ENCODE results near the gene RSRC1.

RSRC1 gene

GRCh38 chr3:158434412-158435038 is 324.6 kb downstream of the RSRC1 start:
- no peaks in the 10 kb centered on the region for H3K27me3 ChIP-seq (ENCODE audit: control insufficient read depth, insufficient read depth, low read length)
- no peak overlapping the region for H3K9ac ChIP-seq (ENCODE audit: low read depth, low read length)

GRCh38 chr3:158443632-158444031 is 333.7 kb downstream of the RSRC1 start:
- H3K9ac ChIP-seq (ENCODE audit: low read depth, low read length): no peak overlapping the region
- no peaks in the 10 kb centered on the region for H3K36me3 ChIP-seq (ENCODE audit: control insufficient read depth, insufficient read depth, low read length)
- H3K27me3 ChIP-seq (ENCODE audit: control insufficient read depth, insufficient read depth, low read length): no peaks in the 10 kb centered on the region
- H3K4me3 ChIP-seq (ENCODE audit: low read depth, low read length): no peak overlapping the region
- H3K9me3 ChIP-seq (ENCODE audit: control insufficient read depth, insufficient read depth, low read length): no peaks in the 10 kb centered on the region
- no peak overlapping the region for H3K27ac ChIP-seq (ENCODE audit: low read depth, low read length)
- no peaks in the 10 kb centered on the region for H3K4me1 ChIP-seq (ENCODE audit: control insufficient read depth, insufficient read depth, low read length)

More at GRCh38 chr3:158434412-158435038, 324.6 kb downstream of the RSRC1 start:
- Histone ChIP-seq H3K27ac (ENCODE audit: low read depth, low read length) (no peak overlapping the region), H3K36me3 (ENCODE audit: control insufficient read depth, insufficient read depth, low read length) (no peaks in the 10 kb centered on the region), H3K4me3 (ENCODE audit: low read depth, low read length) (no peak overlapping the region), H3K9me3 (ENCODE audit: control insufficient read depth, insufficient read depth, low read length) (no peaks in the 10 kb centered on the region), H3K4me1 (ENCODE audit: control insufficient read depth, insufficient read depth, low read length) (no peaks in the 10 kb centered on the region; the same call in 1 of the 2 replicates)

- no peaks in the 10 kb centered on the region for H3K27me3 ChIP-seq (ENCODE audit: control insufficient read depth, insufficient read depth, low read length)
- H3K9ac ChIP-seq (ENCODE audit: low read depth, low read length): no peak overlapping the region
- H3K4me1 ChIP-seq (ENCODE audit: control insufficient read depth, insufficient read depth, low read length): no peaks in the 10 kb centered on the region
- H3K9me3 ChIP-seq (ENCODE audit: control insufficient read depth, insufficient read depth, low read length): no peaks in the 10 kb centered on the region
- H3K4me3 ChIP-seq (ENCODE audit: low read depth, low read length): no peak overlapping the region
- H3K36me3 ChIP-seq (ENCODE audit: control insufficient read depth, insufficient read depth, low read length): no peaks in the 10 kb centered on the region
- no peak overlapping the region for H3K27ac ChIP-seq (ENCODE audit: low read depth, low read length)
These were observed 337.5 kb downstream of the RSRC1 start for GRCh38 chr3:158447408-158447807.

GRCh38 chr3:158451405-158452055 is 341.6 kb downstream of the RSRC1 start:
- Histone ChIP-seq H3K27me3 (ENCODE audit: control insufficient read depth, insufficient read depth, low read length) (no peaks in the 10 kb centered on the region), H3K4me3 (ENCODE audit: low read depth, low read length) (no peak overlapping the region), H3K36me3 (ENCODE audit: control insufficient read depth, insufficient read depth, low read length) (no peaks in the 10 kb centered on the region), H3K9me3 (ENCODE audit: control insufficient read depth, insufficient read depth, low read length) (no peaks in the 10 kb centered on the region), H3K9ac (ENCODE audit: low read depth, low read length) (no peak overlapping the region), H3K4me1 (ENCODE audit: control insufficient read depth, insufficient read depth, low read length) (no peaks in the 10 kb centered on the region), H3K27ac (ENCODE audit: low read depth, low read length) (no peak overlapping the region)

- Histone ChIP-seq H3K36me3 (ENCODE audit: control insufficient read depth, insufficient read depth, low read length) (no peaks in the 10 kb centered on the region), H3K9me3 (ENCODE audit: control insufficient read depth, insufficient read depth, low read length) (no peaks in the 10 kb centered on the region), H3K4me3 (ENCODE audit: low read depth, low read length) (no peak overlapping the region), H3K27ac (ENCODE audit: low read depth, low read length) (no peak overlapping the region), H3K4me1 (ENCODE audit: control insufficient read depth, insufficient read depth, low read length) (no peaks in the 10 kb centered on the region), H3K27me3 (ENCODE audit: control insufficient read depth, insufficient read depth, low read length) (no peaks in the 10 kb centered on the region), H3K9ac (ENCODE audit: low read depth, low read length) (no peak overlapping the region)
These were observed 342.4 kb downstream of the RSRC1 start for GRCh38 chr3:158452334-158452733.

GRCh38 chr3:158453004-158453403 is 343.1 kb downstream of the RSRC1 start:
- Histone ChIP-seq H3K36me3 (ENCODE audit: control insufficient read depth, insufficient read depth, low read length) (no peaks in the 10 kb centered on the region), H3K27me3 (ENCODE audit: control insufficient read depth, insufficient read depth, low read length) (no peaks in the 10 kb centered on the region), H3K9ac (ENCODE audit: low read depth, low read length) (no peak overlapping the region), H3K27ac (ENCODE audit: low read depth, low read length) (no peak overlapping the region), H3K4me3 (ENCODE audit: low read depth, low read length) (no peak overlapping the region), H3K4me1 (ENCODE audit: control insufficient read depth, insufficient read depth, low read length) (no peaks in the 10 kb centered on the region), H3K9me3 (ENCODE audit: control insufficient read depth, insufficient read depth, low read length) (no peaks in the 10 kb centered on the region)

GRCh38 chr3:158453865-158454264 is 344.0 kb downstream of the RSRC1 start:
- H3K9me3 ChIP-seq (ENCODE audit: control insufficient read depth, insufficient read depth, low read length): no peaks in the 10 kb centered on the region
- no peak overlapping the region for H3K4me3 ChIP-seq (ENCODE audit: low read depth, low read length)
- H3K27me3 ChIP-seq (ENCODE audit: control insufficient read depth, insufficient read depth, low read length): no peaks in the 10 kb centered on the region
- no peak overlapping the region for H3K9ac ChIP-seq (ENCODE audit: low read depth, low read length)
- H3K36me3 ChIP-seq (ENCODE audit: control insufficient read depth, insufficient read depth, low read length): no peaks in the 10 kb centered on the region
- no peak overlapping the region for H3K27ac ChIP-seq (ENCODE audit: low read depth, low read length)
- 0 out of 2 replicates have a peak, but pooled peaks cover 4% of the 10 kb centered on the region for H3K4me1 ChIP-seq (ENCODE audit: control insufficient read depth, insufficient read depth, low read length)

GRCh38 chr3:158455406-158455805 is 345.5 kb downstream of the RSRC1 start:
- Histone ChIP-seq H3K9ac (ENCODE audit: low read depth, low read length) (no peak overlapping the region), H3K9me3 (ENCODE audit: control insufficient read depth, insufficient read depth, low read length) (no peaks in the 10 kb centered on the region), H3K4me1 (ENCODE audit: control insufficient read depth, insufficient read depth, low read length) (0 out of 2 replicates have a peak, but pooled peaks cover 4% of the 10 kb centered on the region), H3K4me3 (ENCODE audit: low read depth, low read length) (no peak overlapping the region), H3K27me3 (ENCODE audit: control insufficient read depth, insufficient read depth, low read length) (no peaks in the 10 kb centered on the region), H3K27ac (ENCODE audit: low read depth, low read length) (no peak overlapping the region), H3K36me3 (ENCODE audit: control insufficient read depth, insufficient read depth, low read length) (no peaks in the 10 kb centered on the region)

GRCh38 chr3:158456114-158456513 is 346.2 kb downstream of the RSRC1 start:
- Histone ChIP-seq H3K9ac (ENCODE audit: low read depth, low read length) (no peak overlapping the region), H3K36me3 (ENCODE audit: control insufficient read depth, insufficient read depth, low read length) (no peaks in the 10 kb centered on the region), H3K27me3 (ENCODE audit: control insufficient read depth, insufficient read depth, low read length) (no peaks in the 10 kb centered on the region), H3K9me3 (ENCODE audit: control insufficient read depth, insufficient read depth, low read length) (no peaks in the 10 kb centered on the region), H3K27ac (ENCODE audit: low read depth, low read length) (no peak overlapping the region), H3K4me3 (ENCODE audit: low read depth, low read length) (no peak overlapping the region), H3K4me1 (ENCODE audit: control insufficient read depth, insufficient read depth, low read length) (0 out of 2 replicates have a peak, but pooled peaks cover 4% of the 10 kb centered on the region)

GRCh38 chr3:158458464-158458863 is 348.6 kb downstream of the RSRC1 start:
- H3K9ac ChIP-seq (ENCODE audit: low read depth, low read length): no peak overlapping the region

GRCh38 chr3:158460926-158461325 is 351.0 kb downstream of the RSRC1 start:
- H3K27ac ChIP-seq (ENCODE audit: low read depth, low read length): no peak overlapping the region
- H3K9me3 ChIP-seq (ENCODE audit: control insufficient read depth, insufficient read depth, low read length): no peaks in the 10 kb centered on the region
- H3K36me3 ChIP-seq (ENCODE audit: control insufficient read depth, insufficient read depth, low read length): no peaks in the 10 kb centered on the region
- no peak overlapping the region for H3K9ac ChIP-seq (ENCODE audit: low read depth, low read length)
- no peak overlapping the region for H3K4me3 ChIP-seq (ENCODE audit: low read depth, low read length)
- no peaks in the 10 kb centered on the region for H3K27me3 ChIP-seq (ENCODE audit: control insufficient read depth, insufficient read depth, low read length)
- H3K4me1 ChIP-seq (ENCODE audit: control insufficient read depth, insufficient read depth, low read length): 0 out of 2 replicates have a peak, but pooled peaks cover 4% of the 10 kb centered on the region

More at GRCh38 chr3:158458464-158458863, 348.6 kb downstream of the RSRC1 start:
- Histone ChIP-seq H3K27ac (ENCODE audit: low read depth, low read length) (no peak overlapping the region), H3K36me3 (ENCODE audit: control insufficient read depth, insufficient read depth, low read length) (no peaks in the 10 kb centered on the region), H3K4me1 (ENCODE audit: control insufficient read depth, insufficient read depth, low read length) (0 out of 2 replicates have a peak, but pooled peaks cover 4% of the 10 kb centered on the region), H3K9me3 (ENCODE audit: control insufficient read depth, insufficient read depth, low read length) (no peaks in the 10 kb centered on the region), H3K4me3 (ENCODE audit: low read depth, low read length) (no peak overlapping the region), H3K27me3 (ENCODE audit: control insufficient read depth, insufficient read depth, low read length) (no peaks in the 10 kb centered on the region)
